Fibroblast of skin of left quadriceps (primary cell): ENCODE data around the gene PDILT.

Experiments used
- DNase-seq, 2 experiments: peaks; one replicate each; pipeline ENCODE4 v3.0.0-alpha.2; 2013; ENCODE audit warnings: low read depth in 2 of 2

PDILT gene

GRCh38 chr16:20401475-20402016 lies 3.0 kb downstream of the PDILT start:
- DNase-seq = no peak

GRCh38 chr16:20401066-20401465 lies 3.5 kb downstream of the PDILT start:
- no peak for DNase-seq

GRCh38 chr16:20399185-20399584 lies 5.4 kb downstream of the PDILT start:
- DNase-seq = no peak

- DNase-seq = no peak
Measured at GRCh38 chr16:20398603-20399002, 5.9 kb downstream of the PDILT start.

GRCh38 chr16:20397468-20398074 lies 7.0 kb downstream of the PDILT start:
- no peak for DNase-seq

GRCh38 chr16:20396846-20397467 lies 7.6 kb downstream of the PDILT start:
- DNase-seq = no peak

- DNase-seq = no peak
Measured at GRCh38 chr16:20395946-20396345, 8.6 kb downstream of the PDILT start.

GRCh38 chr16:20393801-20394577 lies 10.5 kb downstream of the PDILT start:
- no peak for DNase-seq

- no peak for DNase-seq
Measured at GRCh38 chr16:20391045-20391444, 13.5 kb downstream of the PDILT start.

- DNase-seq = no peak
Measured at GRCh38 chr16:20388854-20389253, 15.7 kb downstream of the PDILT start.

- DNase-seq = no peak
Measured at GRCh38 chr16:20387978-20388377, 16.6 kb downstream of the PDILT start.

GRCh38 chr16:20385844-20386832 lies 18.4 kb downstream of the PDILT start:
- DNase-seq = peak; percentile 4 to 6

GRCh38 chr16:20383106-20384029 lies 21.2 kb downstream of the PDILT start:
- peak; percentile 10 to 11 for DNase-seq

- DNase-seq = no peak
Measured at GRCh38 chr16:20382202-20382948, 22.2 kb downstream of the PDILT start.

- DNase-seq = no peak
Measured at GRCh38 chr16:20380782-20381181, 23.8 kb downstream of the PDILT start.

GRCh38 chr16:20377181-20377580 lies 27.4 kb downstream of the PDILT start:
- DNase-seq = no peak

GRCh38 chr16:20372701-20373100 lies 31.8 kb downstream of the PDILT start:
- DNase-seq = no peak

- no peak for DNase-seq
Measured at GRCh38 chr16:20369452-20370054, 35.0 kb downstream of the PDILT start.

GRCh38 chr16:20364051-20364450 lies 40.5 kb downstream of the PDILT start:
- DNase-seq = no peak
